ENCODE results near the gene IDH3A.

Gene IDH3A

DNA sequence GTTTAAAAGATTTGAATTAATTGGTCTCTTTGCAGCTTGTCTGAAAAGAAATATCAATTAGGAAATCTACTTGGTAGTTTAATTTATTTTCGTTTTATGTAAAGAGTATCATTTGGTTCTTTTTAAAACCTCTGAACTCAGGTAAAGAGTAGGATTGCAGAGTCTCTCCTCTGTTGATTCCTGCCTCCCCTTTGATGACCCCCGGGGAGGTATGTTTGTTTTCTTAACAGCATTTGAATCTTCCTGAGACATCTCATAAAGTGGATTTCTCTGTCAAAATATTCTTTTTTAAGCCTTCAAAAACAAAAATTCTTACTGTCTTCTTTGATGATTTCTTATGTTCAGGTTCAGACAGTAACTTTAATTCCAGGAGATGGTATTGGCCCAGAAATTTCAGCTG lies 8.0 kb downstream of the IDH3A start:
- TF ChIP-seq PPARA (CRISPR knock-in tag; IDR thresholded peaks at IDR 0.05; ENCODE audit: borderline replicate concordance), result no peak
- TF ChIP-seq ZFP30 (CRISPR knock-in tag; IDR thresholded peaks at IDR 0.05), result no peak
- TF ChIP-seq, protein P1, sequence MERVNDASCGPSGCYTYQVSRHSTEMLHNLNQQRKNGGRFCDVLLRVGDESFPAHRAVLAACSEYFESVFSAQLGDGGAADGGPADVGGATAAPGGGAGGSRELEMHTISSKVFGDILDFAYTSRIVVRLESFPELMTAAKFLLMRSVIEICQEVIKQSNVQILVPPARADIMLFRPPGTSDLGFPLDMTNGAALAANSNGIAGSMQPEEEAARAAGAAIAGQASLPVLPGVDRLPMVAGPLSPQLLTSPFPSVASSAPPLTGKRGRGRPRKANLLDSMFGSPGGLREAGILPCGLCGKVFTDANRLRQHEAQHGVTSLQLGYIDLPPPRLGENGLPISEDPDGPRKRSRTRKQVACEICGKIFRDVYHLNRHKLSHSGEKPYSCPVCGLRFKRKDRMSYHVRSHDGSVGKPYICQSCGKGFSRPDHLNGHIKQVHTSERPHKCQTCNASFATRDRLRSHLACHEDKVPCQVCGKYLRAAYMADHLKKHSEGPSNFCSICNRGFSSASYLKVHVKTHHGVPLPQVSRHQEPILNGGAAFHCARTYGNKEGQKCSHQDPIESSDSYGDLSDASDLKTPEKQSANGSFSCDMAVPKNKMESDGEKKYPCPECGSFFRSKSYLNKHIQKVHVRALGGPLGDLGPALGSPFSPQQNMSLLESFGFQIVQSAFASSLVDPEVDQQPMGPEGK (CRISPR knock-in tag; IDR thresholded peaks at IDR 0.05; ENCODE audit: borderline replicate concordance), result no peak
- no peak for TF ChIP-seq CSDC2 (CRISPR knock-in tag; IDR thresholded peaks at IDR 0.05)
- no peak for TF ChIP-seq OSR1 (CRISPR knock-in tag; IDR thresholded peaks at IDR 0.05)
- no peak for TF ChIP-seq ZNF8 (CRISPR knock-in tag; IDR thresholded peaks at IDR 0.05)
- ATAC-seq, result no peak

DNA sequence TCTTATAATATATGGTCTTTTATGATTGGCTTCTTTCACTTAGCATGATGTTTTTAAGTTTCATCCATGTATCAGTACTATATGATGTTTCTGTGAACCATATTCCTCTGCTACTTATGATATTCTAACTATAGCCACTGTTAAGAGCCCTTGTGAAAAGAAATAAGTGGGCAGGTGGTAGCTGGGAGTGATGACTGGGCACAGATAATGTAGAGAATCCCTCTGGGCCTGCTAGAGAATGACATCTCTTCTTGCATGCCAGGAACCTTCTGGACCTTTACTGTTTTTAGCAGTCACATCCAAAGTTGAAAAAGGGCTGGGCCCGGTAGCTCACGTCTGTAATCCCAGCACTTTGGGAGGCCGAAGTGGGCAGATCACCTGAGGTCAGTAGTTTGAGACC lies 10.2 kb downstream of the IDH3A start:
- ATAC-seq, result no peak
- TF ChIP-seq PPARA (CRISPR knock-in tag; IDR thresholded peaks at IDR 0.05; ENCODE audit: borderline replicate concordance) (no peak), ESRRG (CRISPR knock-in tag; IDR thresholded peaks at IDR 0.05) (no peak), RARB (CRISPR knock-in tag; IDR thresholded peaks at IDR 0.05) (no peak), CSDC2 (CRISPR knock-in tag; IDR thresholded peaks at IDR 0.05) (no peak), ZC3H10 (CRISPR knock-in tag; IDR thresholded peaks at IDR 0.05) (no peak)
- TF ChIP-seq, protein P2, sequence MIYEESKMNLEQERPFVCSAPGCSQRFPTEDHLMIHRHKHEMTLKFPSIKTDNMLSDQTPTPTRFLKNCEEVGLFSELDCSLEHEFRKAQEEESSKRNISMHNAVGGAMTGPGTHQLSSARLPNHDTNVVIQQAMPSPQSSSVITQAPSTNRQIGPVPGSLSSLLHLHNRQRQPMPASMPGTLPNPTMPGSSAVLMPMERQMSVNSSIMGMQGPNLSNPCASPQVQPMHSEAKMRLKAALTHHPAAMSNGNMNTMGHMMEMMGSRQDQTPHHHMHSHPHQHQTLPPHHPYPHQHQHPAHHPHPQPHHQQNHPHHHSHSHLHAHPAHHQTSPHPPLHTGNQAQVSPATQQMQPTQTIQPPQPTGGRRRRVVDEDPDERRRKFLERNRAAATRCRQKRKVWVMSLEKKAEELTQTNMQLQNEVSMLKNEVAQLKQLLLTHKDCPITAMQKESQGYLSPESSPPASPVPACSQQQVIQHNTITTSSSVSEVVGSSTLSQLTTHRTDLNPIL (CRISPR knock-in tag; IDR thresholded peaks at IDR 0.05; ENCODE audit: low read depth), result no peak
- TF ChIP-seq, protein P3, sequence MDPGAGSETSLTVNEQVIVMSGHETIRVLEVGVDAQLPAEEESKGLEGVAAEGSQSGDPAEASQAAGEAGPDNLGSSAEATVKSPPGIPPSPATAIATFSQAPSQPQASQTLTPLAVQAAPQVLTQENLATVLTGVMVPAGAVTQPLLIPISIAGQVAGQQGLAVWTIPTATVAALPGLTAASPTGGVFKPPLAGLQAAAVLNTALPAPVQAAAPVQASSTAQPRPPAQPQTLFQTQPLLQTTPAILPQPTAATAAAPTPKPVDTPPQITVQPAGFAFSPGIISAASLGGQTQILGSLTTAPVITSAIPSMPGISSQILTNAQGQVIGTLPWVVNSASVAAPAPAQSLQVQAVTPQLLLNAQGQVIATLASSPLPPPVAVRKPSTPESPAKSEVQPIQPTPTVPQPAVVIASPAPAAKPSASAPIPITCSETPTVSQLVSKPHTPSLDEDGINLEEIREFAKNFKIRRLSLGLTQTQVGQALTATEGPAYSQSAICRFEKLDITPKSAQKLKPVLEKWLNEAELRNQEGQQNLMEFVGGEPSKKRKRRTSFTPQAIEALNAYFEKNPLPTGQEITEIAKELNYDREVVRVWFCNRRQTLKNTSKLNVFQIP (CRISPR knock-in tag; IDR thresholded peaks at IDR 0.05; ENCODE audit: borderline replicate concordance, low read depth), result no peak

DNA sequence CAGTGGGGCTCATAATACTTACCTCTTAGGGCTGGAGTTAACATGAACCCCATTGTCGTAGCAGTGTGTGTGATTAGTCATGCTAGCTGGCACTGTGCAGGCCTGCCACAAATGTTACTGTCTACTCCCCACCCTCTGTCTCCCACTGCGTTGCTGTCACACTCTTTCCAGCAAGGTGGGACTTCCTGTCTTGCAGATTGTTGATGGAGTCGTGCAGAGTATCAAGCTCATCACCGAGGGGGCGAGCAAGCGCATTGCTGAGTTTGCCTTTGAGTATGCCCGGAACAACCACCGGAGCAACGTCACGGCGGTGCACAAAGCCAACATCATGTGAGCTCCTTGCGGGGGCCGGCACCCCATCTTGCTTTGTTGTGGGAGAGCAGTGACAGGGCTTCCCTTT lies 12.9 kb downstream of the IDH3A start:
- no peak for TF ChIP-seq ARNTL (CRISPR knock-in tag; IDR thresholded peaks at IDR 0.05; ENCODE audit: borderline replicate concordance, low read depth)
- TF ChIP-seq BACH2 (CRISPR knock-in tag; IDR thresholded peaks at IDR 0.05; ENCODE audit: borderline replicate concordance), result no peak
- no peak for TF ChIP-seq ISL1 (CRISPR knock-in tag; IDR thresholded peaks at IDR 0.05)
- TF ChIP-seq TCF4 (CRISPR knock-in tag; IDR thresholded peaks at IDR 0.05; ENCODE audit: borderline replicate concordance), result no peak
- TF ChIP-seq, protein P2 (CRISPR knock-in tag; IDR thresholded peaks at IDR 0.05; ENCODE audit: low read depth), result no peak
- no peak for TF ChIP-seq GLIS3 (CRISPR knock-in tag; IDR thresholded peaks at IDR 0.05)
- no peak for TF ChIP-seq SNAI2 (CRISPR knock-in tag; IDR thresholded peaks at IDR 0.05)
- TF ChIP-seq, protein P4, sequence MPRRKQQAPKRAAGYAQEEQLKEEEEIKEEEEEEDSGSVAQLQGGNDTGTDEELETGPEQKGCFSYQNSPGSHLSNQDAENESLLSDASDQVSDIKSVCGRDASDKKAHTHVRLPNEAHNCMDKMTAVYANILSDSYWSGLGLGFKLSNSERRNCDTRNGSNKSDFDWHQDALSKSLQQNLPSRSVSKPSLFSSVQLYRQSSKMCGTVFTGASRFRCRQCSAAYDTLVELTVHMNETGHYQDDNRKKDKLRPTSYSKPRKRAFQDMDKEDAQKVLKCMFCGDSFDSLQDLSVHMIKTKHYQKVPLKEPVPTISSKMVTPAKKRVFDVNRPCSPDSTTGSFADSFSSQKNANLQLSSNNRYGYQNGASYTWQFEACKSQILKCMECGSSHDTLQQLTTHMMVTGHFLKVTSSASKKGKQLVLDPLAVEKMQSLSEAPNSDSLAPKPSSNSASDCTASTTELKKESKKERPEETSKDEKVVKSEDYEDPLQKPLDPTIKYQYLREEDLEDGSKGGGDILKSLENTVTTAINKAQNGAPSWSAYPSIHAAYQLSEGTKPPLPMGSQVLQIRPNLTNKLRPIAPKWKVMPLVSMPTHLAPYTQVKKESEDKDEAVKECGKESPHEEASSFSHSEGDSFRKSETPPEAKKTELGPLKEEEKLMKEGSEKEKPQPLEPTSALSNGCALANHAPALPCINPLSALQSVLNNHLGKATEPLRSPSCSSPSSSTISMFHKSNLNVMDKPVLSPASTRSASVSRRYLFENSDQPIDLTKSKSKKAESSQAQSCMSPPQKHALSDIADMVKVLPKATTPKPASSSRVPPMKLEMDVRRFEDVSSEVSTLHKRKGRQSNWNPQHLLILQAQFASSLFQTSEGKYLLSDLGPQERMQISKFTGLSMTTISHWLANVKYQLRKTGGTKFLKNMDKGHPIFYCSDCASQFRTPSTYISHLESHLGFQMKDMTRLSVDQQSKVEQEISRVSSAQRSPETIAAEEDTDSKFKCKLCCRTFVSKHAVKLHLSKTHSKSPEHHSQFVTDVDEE (CRISPR knock-in tag; IDR thresholded peaks at IDR 0.05), result no peak
- no peak for TF ChIP-seq ZFP30 (CRISPR knock-in tag; IDR thresholded peaks at IDR 0.05)
- no peak for TF ChIP-seq PPARA (CRISPR knock-in tag; IDR thresholded peaks at IDR 0.05; ENCODE audit: borderline replicate concordance)
- TF ChIP-seq TOX (CRISPR knock-in tag; IDR thresholded peaks at IDR 0.05; ENCODE audit: borderline replicate concordance), result no peak
- ATAC-seq, result no peak

DNA sequence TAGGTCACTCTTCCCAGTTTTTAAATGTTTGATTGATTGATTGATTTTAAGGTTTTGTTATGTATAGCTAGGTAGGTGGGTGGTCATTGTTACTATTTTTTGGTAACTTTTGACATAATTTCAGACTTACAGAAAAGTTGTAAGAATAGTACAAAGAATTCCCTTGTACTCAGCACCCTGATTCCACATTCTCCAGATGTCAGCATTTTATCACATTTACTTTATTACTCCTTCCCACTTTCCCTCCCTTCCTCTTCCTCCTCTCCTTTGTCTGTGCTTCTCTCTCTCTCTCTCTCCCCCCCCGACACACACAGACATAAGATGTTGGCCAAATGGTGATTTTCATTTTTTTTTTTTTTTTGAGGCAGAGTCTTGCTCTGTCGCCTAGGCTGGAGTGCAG lies 14.8 kb downstream of the IDH3A start:
- TF ChIP-seq, protein P3 (CRISPR knock-in tag; IDR thresholded peaks at IDR 0.05; ENCODE audit: borderline replicate concordance, low read depth), result no peak
- TF ChIP-seq ZFP3 (CRISPR knock-in tag; IDR thresholded peaks at IDR 0.05), result no peak
- TF ChIP-seq TOX (CRISPR knock-in tag; IDR thresholded peaks at IDR 0.05; ENCODE audit: borderline replicate concordance), result no peak
- TF ChIP-seq ZC3H10 (CRISPR knock-in tag; IDR thresholded peaks at IDR 0.05), result no peak
- TF ChIP-seq ISL1 (CRISPR knock-in tag; IDR thresholded peaks at IDR 0.05), result no peak
- TF ChIP-seq ZNF70 (CRISPR knock-in tag; IDR thresholded peaks at IDR 0.05), result no peak
- TF ChIP-seq SNAI2 (CRISPR knock-in tag; IDR thresholded peaks at IDR 0.05), result no peak
- no peak for TF ChIP-seq ZFP30 (CRISPR knock-in tag; IDR thresholded peaks at IDR 0.05)

More for the DNA sequence above, 14.8 kb downstream of the IDH3A start:
- no peak for ATAC-seq

Measured in SK-N-SH treated with all-trans-retinoic acid at 6 μM for 48 hours (cell line).